ENCODE measurements around the gene EXPH5. TPM values are rescaled to one million over a fixed set of nuclear protein-coding genes. Genes with fewer than 3 reads are reported as not detected.

Gene EXPH5
- total RNA-seq, 2 donors from 2014 or later: 6.6 to 17.3 TPM

GRCh38 chr11:108580043-108580442 lies 13.5 kb downstream of the EXPH5 start:
- intact Hi-C loops (cut with DNase I): no loop called here
- Histone ChIP-seq H3K4me3 (no peak overlapping the region), H3K27ac (no peak overlapping the region), H3K4me1 (replicated peaks) (no peaks in the 10 kb centered on the region), H3K36me3 (no peaks in the 10 kb centered on the region), H3K27me3 (replicated peaks; ENCODE audit: insufficient read depth) (no peaks in the 10 kb centered on the region), H3K9me3 (no peaks in the 10 kb centered on the region)
- no peak for DNase-seq (ENCODE audit: low spot score)
- no peak for TF ChIP-seq POLR2A (IDR thresholded peaks at IDR 0.05)
- TF ChIP-seq POLR2AphosphoS5 (IDR thresholded peaks at IDR 0.05): no peak
- TF ChIP-seq CTCF (IDR thresholded peaks at IDR 0.05): no peak

- intact Hi-C loops (cut with DNase I): no loop called here
- no peak for DNase-seq (ENCODE audit: low spot score)
- Histone ChIP-seq H3K27ac (no peak overlapping the region), H3K4me1 (replicated peaks) (no peaks in the 10 kb centered on the region), H3K27me3 (replicated peaks; ENCODE audit: insufficient read depth) (no peaks in the 10 kb centered on the region), H3K9me3 (no peaks in the 10 kb centered on the region), H3K4me3 (no peak overlapping the region), H3K36me3 (no peaks in the 10 kb centered on the region)
- no peak for TF ChIP-seq POLR2AphosphoS5 (IDR thresholded peaks at IDR 0.05)
- TF ChIP-seq POLR2A (IDR thresholded peaks at IDR 0.05): no peak
- no peak for TF ChIP-seq CTCF (IDR thresholded peaks at IDR 0.05)
- 27% methylated on average over 1 of the region's 1 CpG for WGBS
Observed at GRCh38 chr11:108576523-108576922, 17.0 kb downstream of the EXPH5 start.

DNA sequence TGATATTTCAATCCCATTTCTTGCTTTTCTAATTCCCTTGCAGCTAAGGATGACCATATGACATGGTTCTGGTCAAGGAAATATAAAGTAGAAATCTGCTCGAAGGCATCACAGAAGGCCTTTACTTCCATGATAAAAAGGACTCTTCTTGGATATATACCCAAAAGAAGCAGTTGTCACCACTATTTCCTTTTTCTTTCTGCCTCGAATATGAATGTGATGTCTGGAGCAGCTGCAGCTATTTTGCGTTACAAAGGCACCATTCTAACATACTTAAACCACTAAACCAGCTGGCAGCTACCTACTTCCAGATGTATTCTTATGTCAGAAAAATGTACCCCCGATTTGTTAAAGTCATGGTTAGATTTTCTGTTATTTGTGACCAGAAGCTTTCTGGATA lies 18.9 kb downstream of the EXPH5 start:
- no peak for DNase-seq (ENCODE audit: low spot score)
- 97% methylated on average over 4 of the region's 4 CpGs for WGBS
- Histone ChIP-seq H3K9me3 (no peaks in the 10 kb centered on the region), H3K27me3 (replicated peaks; ENCODE audit: insufficient read depth) (no peaks in the 10 kb centered on the region), H3K4me1 (replicated peaks) (no peaks in the 10 kb centered on the region), H3K27ac (no peak overlapping the region), H3K4me3 (no peak overlapping the region), H3K36me3 (no peaks in the 10 kb centered on the region)
- TF ChIP-seq POLR2AphosphoS5 (IDR thresholded peaks at IDR 0.05) (no peak), CTCF (IDR thresholded peaks at IDR 0.05) (no peak), POLR2A (IDR thresholded peaks at IDR 0.05) (no peak)
- intact Hi-C loops (cut with DNase I): no loop called here

GRCh38 chr11:108571001-108571400 lies 22.6 kb downstream of the EXPH5 start:
- TF ChIP-seq CTCF (IDR thresholded peaks at IDR 0.05): no peak
- peak; percentile 29 for TF ChIP-seq POLR2AphosphoS5 (IDR thresholded peaks at IDR 0.05)
- no peak for TF ChIP-seq POLR2A (IDR thresholded peaks at IDR 0.05)
- no peak overlapping the region for H3K27ac ChIP-seq
- intact Hi-C loops (cut with DNase I): no loop called here

DNA sequence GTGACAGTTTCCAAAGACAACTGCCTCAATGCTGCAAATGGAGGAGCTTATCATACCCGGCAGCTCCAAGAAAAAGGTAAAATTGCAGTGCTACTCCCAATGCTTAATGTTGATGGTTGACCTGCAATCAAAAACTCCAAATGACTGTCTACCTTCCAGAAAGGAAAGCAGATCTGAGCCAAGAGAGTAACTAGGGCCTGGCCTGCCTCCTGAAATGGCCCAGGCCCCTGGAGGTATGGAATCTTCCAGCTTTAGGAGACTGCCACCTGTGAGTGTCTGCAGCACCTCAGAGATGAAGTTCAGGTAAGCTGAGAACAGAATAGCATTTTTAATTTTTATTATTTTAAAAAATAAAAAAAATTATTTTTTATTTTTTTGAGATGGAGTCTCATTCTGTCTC lies 23.7 kb downstream of the EXPH5 start:
- Histone ChIP-seq H3K9me3 (no peaks in the 10 kb centered on the region), H3K27ac (no peak overlapping the region)
- 94% methylated on average over 1 of the region's 1 CpG for WGBS

More at GRCh38 chr11:108571001-108571400, 22.6 kb downstream of the EXPH5 start:
- H3K4me3 ChIP-seq: no peak overlapping the region
- no peaks in the 10 kb centered on the region for H3K27me3 ChIP-seq (replicated peaks; ENCODE audit: insufficient read depth)
- H3K36me3 ChIP-seq: no peaks in the 10 kb centered on the region
- 38% methylated on average over 2 of the region's 2 CpGs for WGBS
- no peaks in the 10 kb centered on the region for H3K9me3 ChIP-seq
- H3K4me1 ChIP-seq (replicated peaks): no peaks in the 10 kb centered on the region
- no peak for DNase-seq (ENCODE audit: low spot score)

More for the DNA sequence above, 23.7 kb downstream of the EXPH5 start:
- intact Hi-C loops (cut with DNase I): no loop called here
- H3K4me1 ChIP-seq (replicated peaks): no peaks in the 10 kb centered on the region
- no peak for DNase-seq (ENCODE audit: low spot score)
- no peak for TF ChIP-seq POLR2AphosphoS5 (IDR thresholded peaks at IDR 0.05)
- no peak for TF ChIP-seq POLR2A (IDR thresholded peaks at IDR 0.05)
- no peak for TF ChIP-seq CTCF (IDR thresholded peaks at IDR 0.05)
- no peaks in the 10 kb centered on the region for H3K27me3 ChIP-seq (replicated peaks; ENCODE audit: insufficient read depth)
- H3K4me3 ChIP-seq: no peak overlapping the region
- no peaks in the 10 kb centered on the region for H3K36me3 ChIP-seq

Data from prostate gland (tissue), 2 donors.